Left lung (tissue), 10 donors: ENCODE data around the gene PAX5. TPM values are rescaled to one million over a fixed set of nuclear protein-coding genes. Genes with fewer than 3 reads are reported as not detected.
"Not testable (repeated sequence)": the region's sequence is repeated elsewhere in the genome, so short reads cannot be mapped to it uniquely, and the experiment has no call there.

Experiments used
- ATAC-seq: fragments of 200-7000 bp; cut with Tn5 transposase; one replicate; pipeline ENCODE4 v1.9.1; 2020; ENCODE audit warnings: moderate library complexity
- DNase-seq, 4 donors: peaks; one replicate each; pipeline ENCODE4 v3.0.0-alpha.2; 2013 to 2020
- H3K27ac ChIP-seq, 2 donors: fragments of 200-600 bp; sonication (generic) in 1 of 2; one replicate each; pipeline versions ENCODE4 v1.5.0 to v1.8.0; 2020 to 2021
- H3K27me3 ChIP-seq, 2 donors: fragments of 200-600 bp; sonication (generic) in 1 of 2; one replicate each; pipeline versions ENCODE4 v1.5.0 to v1.8.0; 2020 to 2021
- H3K36me3 ChIP-seq, 2 donors: fragments of 200-600 bp; sonication (generic) in 1 of 2; one replicate each; pipeline versions ENCODE4 v1.5.0 to v1.8.0; 2020 to 2021
- H3K4me1 ChIP-seq, 2 donors: fragments of 200-600 bp; one replicate each; pipeline ENCODE4 v1.8.0; 2021
- H3K4me3 ChIP-seq, 2 donors: fragments of 200-600 bp; sonication (generic) in 1 of 2; one replicate each; pipeline versions ENCODE4 v1.5.0 to v1.8.0; 2020 to 2021; ENCODE audit warnings: mild to moderate bottlenecking in 1 of 2
- H3K9me3 ChIP-seq, 2 donors: fragments of 200-600 bp; sonication (generic) in 1 of 2; one replicate each; pipeline versions ENCODE4 v1.5.0 to v1.8.0; 2020 to 2021
- CTCF ChIP-seq, 2 donors: fragments of 200-600 bp; sonication (generic) in 1 of 2; IDR thresholded peaks; one replicate each; pipeline versions ENCODE4 v1.5.0 to v1.8.0; 2021; ENCODE audit warnings: antibody characterized with exemption in 2 of 2
- intact Hi-C, 2 donors: fragments of 100-400 bp; cut with DNase I; formaldehyde crosslinking; loops; one replicate each; pipeline versions ENCODE4 v1.11.2 to v1.14.2; 2022
- polyA plus RNA-seq, 6 donors: library from polyadenylated mRNA; unstranded; fragments of 120-200 nt; gene quantifications; one replicate each; pipeline ENCODE4 v1.2.1, GENCODE V29; 2013; ENCODE audit not compliant: insufficient read length in 6 of 6
- total RNA-seq, 2 donors: library from RNA; stranded (reverse); fragmentation: NEBNext Ultra II Directional; extraction: Animal tissue kit (Norgen Biotek cat#: 25700); gene quantifications; one replicate each; pipeline ENCODE4 v1.2.1, GENCODE V29; 2021
- donor health status: DM: no; HTN: yes; CAD: no.
- donor health status: DM: no; HTN: no; CAD: no.

Gene PAX5
- total and polyA plus RNA-seq, 8 donors, result 0.03 to 0.65 (median 0.13) TPM

DNA sequence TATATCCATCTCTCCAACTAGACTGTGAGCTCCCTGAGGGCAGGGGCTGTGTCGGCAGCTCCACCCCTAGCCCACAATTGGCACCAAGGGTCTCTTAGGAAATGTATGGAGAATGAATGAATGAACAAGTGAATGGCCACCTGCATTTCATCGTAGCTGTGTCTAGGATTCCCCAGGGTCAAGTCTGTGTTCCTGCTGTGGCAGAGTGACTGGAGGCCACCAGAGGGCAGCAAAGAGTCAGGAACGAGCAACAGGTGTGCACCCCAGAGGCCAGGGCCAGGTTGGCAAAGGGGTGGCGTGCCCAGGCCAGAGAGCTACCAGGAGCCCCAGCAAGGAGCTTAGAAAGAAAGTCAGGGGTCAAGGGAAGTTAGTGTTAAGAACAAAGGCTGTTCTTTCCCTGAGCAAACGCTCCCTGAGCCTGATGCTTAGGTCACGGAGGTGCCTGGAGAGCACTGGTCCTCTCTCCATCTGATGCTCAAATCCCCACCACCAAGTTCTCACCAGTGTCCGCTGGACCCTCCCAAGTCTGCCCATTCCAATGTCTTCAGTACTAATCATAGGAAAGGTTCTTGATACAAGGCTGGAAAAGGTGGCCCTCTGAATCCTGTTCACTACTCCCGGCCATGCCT is 160.7 kb downstream of the PAX5 start:
- no peak overlapping the region for H3K4me3 ChIP-seq
- H3K27me3 ChIP-seq, result peaks cover 0 to 20% of the 10 kb centered on the region in 2 donors
- DNase-seq, result peak; percentile 16 to 80 (median 62)
- no peaks in the 10 kb centered on the region for H3K36me3 ChIP-seq
- no peaks in the 10 kb centered on the region for H3K9me3 ChIP-seq
- no peaks in the 10 kb centered on the region for H3K4me1 ChIP-seq
- peak; percentile 91 for ATAC-seq
- peak; percentile 85 to 86 for TF ChIP-seq CTCF (IDR thresholded peaks at IDR 0.05)
- H3K27ac ChIP-seq, result no peak overlapping the region
- intact Hi-C loops, result no loop called here

- DNase-seq (no peak), ATAC-seq (no peak)
- intact Hi-C loops, result no loop called here
- Histone ChIP-seq H3K27ac (no peak overlapping the region), H3K4me3 (no peak overlapping the region), H3K36me3 (no peaks in the 10 kb centered on the region), H3K9me3 (no peaks in the 10 kb centered on the region), H3K27me3 (peaks cover 0 to 23% of the 10 kb centered on the region in 2 donors), H3K4me1 (no peaks in the 10 kb centered on the region)
- TF ChIP-seq CTCF (IDR thresholded peaks at IDR 0.05), result no peak
These were observed 161.4 kb downstream of the PAX5 start for GRCh38 chr9:36872641-36873040.

- Histone ChIP-seq H3K4me3 (no peak overlapping the region), H3K4me1 (no peaks in the 10 kb centered on the region), H3K9me3 (no peaks in the 10 kb centered on the region), H3K36me3 (no peaks in the 10 kb centered on the region), H3K27me3 (peaks cover 0 to 22% of the 10 kb centered on the region in 2 donors), H3K27ac (no peak overlapping the region)
- intact Hi-C loops, result no loop called here
- TF ChIP-seq CTCF (IDR thresholded peaks at IDR 0.05), result no peak
- ATAC-seq, result no peak
- no peak for DNase-seq
These were observed 162.5 kb downstream of the PAX5 start for GRCh38 chr9:36871606-36872005.

GRCh38 chr9:36870960-36871359 is 163.1 kb downstream of the PAX5 start:
- peaks cover 0 to 18% of the 10 kb centered on the region in 2 donors for H3K27me3 ChIP-seq
- H3K4me3 ChIP-seq, result no peak overlapping the region
- intact Hi-C loops, result no loop called here
- H3K9me3 ChIP-seq, result no peaks in the 10 kb centered on the region
- no peaks in the 10 kb centered on the region for H3K4me1 ChIP-seq
- H3K36me3 ChIP-seq, result no peaks in the 10 kb centered on the region
- DNase-seq (no peak), ATAC-seq (peak; percentile 20)
- no peak overlapping the region for H3K27ac ChIP-seq
- no peak for TF ChIP-seq CTCF (IDR thresholded peaks at IDR 0.05)

DNA sequence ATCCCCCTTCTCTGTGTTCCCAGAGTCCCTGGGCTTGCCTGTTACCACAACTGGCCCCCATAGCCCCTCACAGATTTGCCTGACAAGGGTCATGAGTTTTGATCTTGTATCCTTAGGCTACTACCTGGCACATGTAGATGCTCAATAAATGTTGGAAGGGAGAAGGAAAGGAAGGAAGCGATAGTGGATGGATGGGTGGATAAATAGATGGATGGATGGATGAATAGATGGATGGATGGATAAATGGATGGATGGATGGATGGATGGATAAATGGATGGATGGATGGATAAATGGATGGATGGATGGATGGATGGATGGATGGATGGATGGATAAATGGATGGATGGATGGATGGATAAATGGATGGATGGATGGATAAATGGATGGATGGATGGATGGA is 164.5 kb downstream of the PAX5 start:
- intact Hi-C loops, result loop anchor here in 1 of 2 donors (10.0 kb wide), 1 partner anchor 125 kb away; no protein-coding TSS in a partner anchor
- not testable (repeated sequence) for H3K9me3 ChIP-seq

More for the DNA sequence above, 164.5 kb downstream of the PAX5 start:
- not testable (repeated sequence) for H3K36me3 ChIP-seq, H3K4me1 ChIP-seq, H3K4me3 ChIP-seq, ATAC-seq, DNase-seq, H3K27ac ChIP-seq
- peaks cover 0 to 19% of the 10 kb centered on the region in 2 donors for H3K27me3 ChIP-seq
